Tibial nerve (tissue), 4 donors: ENCODE measurements around the gene GLT8D1. TPM values are rescaled to one million over a fixed set of nuclear protein-coding genes. Genes with fewer than 3 reads are reported as not detected.

Experiments used
- DNase-seq, 2 donors: peaks; one replicate each; pipeline ENCODE4 v3.0.0-alpha.2; 2019; ENCODE audit warnings: low spot score in 2 of 2
- H3K27ac ChIP-seq, 4 donors: fragments of 200-600 bp; sonication (generic) in 3 of 4; one replicate each; pipeline ENCODE4 v1.5.1; 2017 to 2019; ENCODE audit warnings: mild to moderate bottlenecking in 1 of 4
- H3K27me3 ChIP-seq, 2 donors: fragments of 200-600 bp; sonication (generic) in 1 of 2; one replicate each; pipeline versions ENCODE4 v1.5.1 to v1.6.0; 2017 to 2019
- H3K36me3 ChIP-seq, 3 donors: fragments of 200-600 bp; sonication (generic); one replicate each; pipeline ENCODE4 v1.5.1; 2018 to 2019
- H3K4me1 ChIP-seq, 4 donors: fragments of 200-600 bp; sonication (generic) in 3 of 4; one replicate each; pipeline ENCODE4 v1.5.1; 2017 to 2019
- H3K4me3 ChIP-seq, 4 donors: fragments of 200-600 bp; sonication (generic) in 3 of 4; one replicate each; pipeline ENCODE4 v1.5.1; 2017 to 2019; ENCODE audit warnings: mild to moderate bottlenecking in 1 of 4, moderate library complexity in 1 of 4
- H3K9me3 ChIP-seq, 4 donors: fragments of 200-600 bp; sonication (generic) in 3 of 4; one replicate each; pipeline ENCODE4 v1.5.1; 2017 to 2019
- EP300 ChIP-seq, 2 donors: sonication (generic); formaldehyde crosslinking; IDR thresholded peaks; one replicate each; pipeline ENCODE4 v1.6.1; 2017; ENCODE audit warnings: antibody characterized with exemption in 2 of 2, mild to moderate bottlenecking in 1 of 2
- POLR2A ChIP-seq, 2 donors: fragments of 450-650 bp; IDR thresholded peaks; one replicate each; pipeline ENCODE4 v1.6.1; 2017; ENCODE audit warnings: antibody characterized with exemption in 2 of 2, mild to moderate bottlenecking in 2 of 2, moderate library complexity in 2 of 2
- WGBS, 2 donors: methylation state at CpG; one replicate each; pipeline ENCODE4 v1.1.5; 2018; 5-methylcytosine and 5-hydroxymethylcytosine counted together
- total RNA-seq, 4 donors: library from RNA; depleted of rRNA; stranded (reverse); fragments of >200 nt; gene quantifications; one replicate each; pipeline ENCODE4 v1.1.0, GENCODE V29; 2016
- TF ChIP-seq, protein P1 (sequence below), 5 experiments: fragments of 200-600 bp in 3 of 5; fragments of 450-650 bp in 2 of 5; sonication (generic) in 3 of 5; IDR thresholded peaks; one replicate each; pipeline ENCODE4 v1.5.1; 2016 to 2019; ENCODE audit warnings: antibody characterized with exemption in 5 of 5, mild to moderate bottlenecking in 3 of 5, moderate library complexity in 2 of 5

Gene GLT8D1
- total RNA-seq, 4 donors from 2014 or later, result 44.7 to 109 (median 94.9) TPM

DNA sequence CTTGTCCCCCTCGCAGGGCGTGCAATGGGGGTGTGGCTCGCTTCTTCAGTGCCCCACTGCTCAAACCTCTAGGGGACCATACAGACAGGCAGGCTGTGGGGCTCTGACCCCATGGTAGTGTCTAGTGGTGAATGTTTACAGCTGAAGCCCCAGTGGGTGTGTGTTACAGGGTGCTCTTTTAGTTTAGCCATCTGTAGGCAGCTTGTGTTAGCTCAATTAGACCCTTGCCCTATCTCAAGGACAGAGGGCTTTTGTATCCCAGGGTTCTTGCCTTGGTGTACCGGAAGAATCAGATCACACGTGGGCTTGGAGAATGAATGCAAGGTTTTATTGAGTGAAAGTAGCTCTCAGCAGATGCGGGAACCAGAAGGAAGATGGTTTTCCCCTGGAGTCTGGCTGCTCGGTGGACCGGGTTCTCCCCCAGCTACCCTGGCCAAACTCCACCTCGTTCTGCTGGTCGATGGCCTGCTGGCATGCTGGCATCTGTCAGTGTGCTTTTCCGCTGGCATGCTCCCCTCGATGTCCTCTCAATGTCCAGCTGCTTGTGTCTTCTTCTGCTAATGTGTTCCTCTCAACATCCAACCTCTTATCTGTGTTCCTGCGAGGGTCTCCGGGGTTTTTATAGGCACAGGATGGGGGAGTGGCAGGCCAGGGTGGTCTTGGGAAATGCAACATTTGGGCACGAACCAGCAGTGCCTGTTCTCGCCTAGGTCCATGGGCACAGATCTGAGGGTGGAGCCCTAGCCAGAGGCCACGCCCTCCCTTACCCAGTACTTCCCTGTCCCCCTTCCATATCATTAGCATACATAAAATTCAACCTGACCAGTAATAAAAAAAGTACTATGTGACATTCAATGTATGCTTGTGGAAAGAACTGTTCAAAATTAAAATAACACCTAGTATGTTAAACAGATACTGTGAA is 7.0 kb upstream of the GLT8D1 start:
- DNase-seq, result no peak
- Histone ChIP-seq H3K27me3 (no peaks in the 10 kb centered on the region), H3K36me3 (peaks cover 0 to 57% (median 2%) of the 10 kb centered on the region in 3 donors), H3K4me1 (peaks cover 0 to 22% (median 3%) of the 10 kb centered on the region in 4 donors), H3K9me3 (no peaks in the 10 kb centered on the region), H3K27ac (peak overlapping the region in 1 of 4 donors; percentile 70), H3K4me3 (no peak overlapping the region)
- no peak for TF ChIP-seq POLR2A (IDR thresholded peaks at IDR 0.05)
- TF ChIP-seq, protein P1, sequence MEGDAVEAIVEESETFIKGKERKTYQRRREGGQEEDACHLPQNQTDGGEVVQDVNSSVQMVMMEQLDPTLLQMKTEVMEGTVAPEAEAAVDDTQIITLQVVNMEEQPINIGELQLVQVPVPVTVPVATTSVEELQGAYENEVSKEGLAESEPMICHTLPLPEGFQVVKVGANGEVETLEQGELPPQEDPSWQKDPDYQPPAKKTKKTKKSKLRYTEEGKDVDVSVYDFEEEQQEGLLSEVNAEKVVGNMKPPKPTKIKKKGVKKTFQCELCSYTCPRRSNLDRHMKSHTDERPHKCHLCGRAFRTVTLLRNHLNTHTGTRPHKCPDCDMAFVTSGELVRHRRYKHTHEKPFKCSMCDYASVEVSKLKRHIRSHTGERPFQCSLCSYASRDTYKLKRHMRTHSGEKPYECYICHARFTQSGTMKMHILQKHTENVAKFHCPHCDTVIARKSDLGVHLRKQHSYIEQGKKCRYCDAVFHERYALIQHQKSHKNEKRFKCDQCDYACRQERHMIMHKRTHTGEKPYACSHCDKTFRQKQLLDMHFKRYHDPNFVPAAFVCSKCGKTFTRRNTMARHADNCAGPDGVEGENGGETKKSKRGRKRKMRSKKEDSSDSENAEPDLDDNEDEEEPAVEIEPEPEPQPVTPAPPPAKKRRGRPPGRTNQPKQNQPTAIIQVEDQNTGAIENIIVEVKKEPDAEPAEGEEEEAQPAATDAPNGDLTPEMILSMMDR (IDR thresholded peaks at IDR 0.05), result no peak
- no peak for TF ChIP-seq EP300 (IDR thresholded peaks at IDR 0.05)
- WGBS, 2 donors, result 67 to 69% methylated on average over 17 of the region's 17 CpGs

DNA sequence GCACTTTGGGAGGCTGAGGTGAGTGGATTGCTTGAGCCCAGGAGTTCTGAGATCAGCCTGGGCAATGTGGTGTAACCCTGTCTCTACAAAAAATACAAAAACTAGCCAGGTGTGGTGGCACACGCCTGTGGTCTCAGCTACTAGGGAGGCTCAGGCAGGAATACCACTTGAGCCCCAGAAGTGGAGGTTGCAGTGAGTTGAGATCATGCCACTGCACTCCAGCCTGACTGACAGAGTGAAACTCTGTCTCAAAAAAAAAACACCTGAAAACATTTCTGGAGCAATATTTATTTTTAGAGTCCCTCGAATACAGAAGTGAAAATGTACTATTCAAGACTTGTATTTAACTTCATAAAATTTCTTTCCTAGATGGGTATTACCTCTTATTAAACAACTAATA is 4.9 kb upstream of the GLT8D1 start:
- H3K27me3 ChIP-seq, result no peaks in the 10 kb centered on the region
- 86 to 90% methylated on average over 2 of the region's 2 CpGs for WGBS, 2 donors
- H3K27ac ChIP-seq, result no peak overlapping the region

DNA sequence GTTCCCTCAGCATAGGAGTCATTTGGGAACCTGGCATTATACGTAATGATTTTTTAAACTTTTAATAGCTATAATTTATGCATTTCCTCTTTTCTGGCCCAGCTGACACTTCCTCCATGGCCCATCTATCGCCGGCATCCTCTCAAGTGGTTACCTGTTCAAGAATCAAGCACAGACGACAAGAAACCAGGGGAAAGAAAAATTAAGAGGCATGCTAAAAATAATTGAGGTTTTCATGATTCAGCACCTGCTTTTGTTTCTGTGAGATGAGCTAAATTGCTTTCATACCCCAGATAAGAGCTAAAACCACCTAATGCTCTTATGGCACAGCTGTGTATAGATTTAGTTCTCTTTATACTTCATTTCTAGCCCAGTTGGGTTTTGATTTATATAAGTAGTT is 2.0 kb upstream of the GLT8D1 start:
- no peak for TF ChIP-seq EP300 (IDR thresholded peaks at IDR 0.05)
- no peak for TF ChIP-seq POLR2A (IDR thresholded peaks at IDR 0.05)
- TF ChIP-seq, protein P1 (IDR thresholded peaks at IDR 0.05), result no peak
- no peak for DNase-seq
- Histone ChIP-seq H3K27ac (no peak overlapping the region), H3K36me3 (peaks cover 0 to 48% (median 2%) of the 10 kb centered on the region in 3 donors), H3K4me3 (peak overlapping the region in 1 of 4 donors; percentile 96), H3K27me3 (no peaks in the 10 kb centered on the region), H3K9me3 (no peaks in the 10 kb centered on the region), H3K4me1 (peaks cover 0 to 48% (median 30%) of the 10 kb centered on the region in 4 donors)
- 75 to 79% methylated on average over 4 of the region's 4 CpGs for WGBS, 2 donors

More for the DNA sequence above, 4.9 kb upstream of the GLT8D1 start:
- Histone ChIP-seq H3K4me1 (peaks cover 0 to 34% (median 14%) of the 10 kb centered on the region in 4 donors), H3K36me3 (peaks cover 0 to 50% (median 2%) of the 10 kb centered on the region in 3 donors), H3K9me3 (no peaks in the 10 kb centered on the region), H3K4me3 (no peak overlapping the region)
- TF ChIP-seq EP300 (IDR thresholded peaks at IDR 0.05) (no peak), POLR2A (IDR thresholded peaks at IDR 0.05) (no peak)
- TF ChIP-seq, protein P1 (IDR thresholded peaks at IDR 0.05), result no peak
- DNase-seq, result no peak

DNA sequence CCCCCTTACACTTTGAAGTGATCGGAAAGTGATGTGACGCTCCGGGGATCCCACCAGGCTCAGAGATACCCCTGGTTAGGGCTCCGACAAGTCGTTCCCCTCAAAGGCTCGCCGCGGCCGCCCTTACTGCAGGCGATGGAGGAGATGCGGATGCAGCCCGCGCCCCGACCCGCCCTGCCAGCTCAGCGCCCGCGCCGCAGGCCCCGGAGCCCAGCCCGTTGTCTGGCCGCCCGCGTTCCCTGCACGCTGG is 228 bp downstream of the GLT8D1 start:
- WGBS, 2 donors, result 0% methylated on average over 5 of the region's 25 CpGs
- H3K4me1 ChIP-seq, result peaks cover 0 to 56% (median 30%) of the 10 kb centered on the region in 4 donors

More for the DNA sequence above, 228 bp downstream of the GLT8D1 start:
- Histone ChIP-seq H3K27me3 (no peaks in the 10 kb centered on the region), H3K27ac (peak overlapping the region; percentile 72 to 94 (median 85)), H3K4me3 (peak overlapping the region; percentile 79 to 96 (median 84)), H3K9me3 (no peaks in the 10 kb centered on the region), H3K36me3 (peaks cover 0 to 28% (median 2%) of the 10 kb centered on the region in 3 donors)
- DNase-seq, result no peak
- TF ChIP-seq EP300 (IDR thresholded peaks at IDR 0.05), result no peak
- no peak for TF ChIP-seq POLR2A (IDR thresholded peaks at IDR 0.05)
- TF ChIP-seq, protein P1 (IDR thresholded peaks at IDR 0.05), result no peak
